ENCODE results near the gene ASTN2.

DNA sequence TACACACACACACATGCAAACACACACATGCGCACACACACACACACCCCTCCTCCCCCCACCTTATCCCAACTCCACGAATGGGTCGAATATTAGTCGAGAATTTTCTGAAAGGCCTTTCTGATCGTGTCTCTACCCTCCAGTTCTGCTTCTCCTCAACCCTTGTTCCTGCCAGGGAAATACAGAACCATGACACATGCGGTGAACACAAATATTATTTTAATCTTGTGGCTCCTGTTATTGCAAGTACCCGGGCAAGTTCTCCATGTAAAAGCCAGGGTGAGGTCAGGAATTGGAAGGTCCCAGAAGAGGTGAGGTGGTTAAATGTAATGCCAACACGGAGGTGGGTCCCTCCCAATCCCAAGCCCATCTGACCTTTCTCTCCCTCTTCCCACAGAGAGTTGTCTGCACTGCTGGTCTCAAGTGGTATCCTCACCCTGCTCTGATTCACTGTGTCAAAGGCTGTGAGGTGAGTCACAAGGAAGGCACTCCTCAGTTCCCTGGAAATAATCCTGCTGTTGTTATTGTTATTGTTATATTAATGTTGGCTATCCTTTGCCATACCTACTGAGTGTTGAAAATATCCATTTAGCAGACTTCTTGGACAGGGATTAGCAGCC lies 1037.6 kb downstream of the ASTN2 start:
- TF ChIP-seq POLR2A (IDR thresholded peaks at IDR 0.05): no peak
- TF ChIP-seq, protein P1, sequence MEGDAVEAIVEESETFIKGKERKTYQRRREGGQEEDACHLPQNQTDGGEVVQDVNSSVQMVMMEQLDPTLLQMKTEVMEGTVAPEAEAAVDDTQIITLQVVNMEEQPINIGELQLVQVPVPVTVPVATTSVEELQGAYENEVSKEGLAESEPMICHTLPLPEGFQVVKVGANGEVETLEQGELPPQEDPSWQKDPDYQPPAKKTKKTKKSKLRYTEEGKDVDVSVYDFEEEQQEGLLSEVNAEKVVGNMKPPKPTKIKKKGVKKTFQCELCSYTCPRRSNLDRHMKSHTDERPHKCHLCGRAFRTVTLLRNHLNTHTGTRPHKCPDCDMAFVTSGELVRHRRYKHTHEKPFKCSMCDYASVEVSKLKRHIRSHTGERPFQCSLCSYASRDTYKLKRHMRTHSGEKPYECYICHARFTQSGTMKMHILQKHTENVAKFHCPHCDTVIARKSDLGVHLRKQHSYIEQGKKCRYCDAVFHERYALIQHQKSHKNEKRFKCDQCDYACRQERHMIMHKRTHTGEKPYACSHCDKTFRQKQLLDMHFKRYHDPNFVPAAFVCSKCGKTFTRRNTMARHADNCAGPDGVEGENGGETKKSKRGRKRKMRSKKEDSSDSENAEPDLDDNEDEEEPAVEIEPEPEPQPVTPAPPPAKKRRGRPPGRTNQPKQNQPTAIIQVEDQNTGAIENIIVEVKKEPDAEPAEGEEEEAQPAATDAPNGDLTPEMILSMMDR (IDR thresholded peaks at IDR 0.05): no peak

All from thyroid gland (tissue), 4 donors.